Mammary epithelial cell (primary cell): ENCODE results near the gene NSF.

Source experiments
- CTCF ChIP-seq, 2 donors: IDR thresholded peaks in 1 of 2; conservative IDR thresholded peaks in 1 of 2; 2 replicates each; pipeline ENCODE4 v1.5.1; 2011 to 2012; ENCODE audit warnings: inconsistent platforms in 2 of 2, low read length in 2 of 2, mild to moderate bottlenecking in 2 of 2, control low read depth in 1 of 2, low read depth in 1 of 2; ENCODE audit not compliant: insufficient read depth in 1 of 2; ENCODE audit errors: extremely low read depth in 1 of 2
- EZH2 ChIP-seq: IDR thresholded peaks from 2 replicates; pipeline ENCODE4 v1.6.1; 2012; ENCODE audit warnings: low read length, inconsistent platforms, borderline replicate concordance

DNA sequence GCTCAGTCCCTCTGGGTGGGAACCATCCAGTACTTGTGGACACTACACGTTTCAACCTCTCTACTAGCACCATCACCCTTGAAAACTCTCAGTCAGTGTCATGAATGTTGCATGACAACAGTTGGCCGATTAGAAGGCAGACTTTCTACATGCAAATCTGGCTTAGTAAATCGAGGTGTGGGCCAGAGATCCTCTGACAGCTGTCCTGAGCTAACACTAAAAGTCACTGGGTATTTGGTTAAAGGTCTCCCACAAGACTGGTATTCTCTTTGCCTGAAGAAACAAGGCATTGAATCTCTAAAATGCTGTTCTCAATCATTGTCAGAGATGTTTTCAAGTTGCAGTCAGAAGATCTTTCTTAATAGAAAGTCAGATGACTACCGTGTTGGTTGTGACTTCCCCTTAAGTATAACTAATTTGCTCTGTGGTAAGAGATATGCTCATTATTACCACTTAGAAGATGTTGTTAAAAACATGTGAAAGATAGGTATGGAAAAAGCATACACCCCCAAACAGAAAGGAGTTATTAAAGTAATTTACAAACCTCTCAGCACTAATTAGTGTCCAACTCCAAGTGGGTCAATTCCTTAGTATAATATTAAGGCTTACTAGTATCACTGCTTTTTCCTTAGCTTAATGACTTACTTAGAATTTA is 165.7 kb downstream of the NSF start:
- TF ChIP-seq CTCF (conservative IDR thresholded peaks at IDR 0.05 in 1 of 2, IDR thresholded peaks at IDR 0.05 in 1 of 2; ENCODE audit: extremely low read depth in 1 of 2, insufficient read depth in 1 of 2, low read depth in 1 of 2, low read length in 2 of 2) (no peak), EZH2 (no peak)
